HCEC 1CT (cell line): Measurements from ENCODE around the gene MRPL23.
A peak's percentile ranks its signal among the peaks of the same experiment; 100 is the strongest.

Experiments used
- DNase-seq: peaks from one replicate; pipeline ENCODE4 v3.0.0-alpha.2; 2017

The MRPL23 gene

GRCh38 chr11:1921574-1922141 is 25.5 kb upstream of the MRPL23 start:
- no peak for DNase-seq

- DNase-seq, result no peak
Measured at GRCh38 chr11:1922481-1923081, 24.6 kb upstream of the MRPL23 start.

GRCh38 chr11:1923201-1923956 is 23.8 kb upstream of the MRPL23 start:
- no peak for DNase-seq

DNA sequence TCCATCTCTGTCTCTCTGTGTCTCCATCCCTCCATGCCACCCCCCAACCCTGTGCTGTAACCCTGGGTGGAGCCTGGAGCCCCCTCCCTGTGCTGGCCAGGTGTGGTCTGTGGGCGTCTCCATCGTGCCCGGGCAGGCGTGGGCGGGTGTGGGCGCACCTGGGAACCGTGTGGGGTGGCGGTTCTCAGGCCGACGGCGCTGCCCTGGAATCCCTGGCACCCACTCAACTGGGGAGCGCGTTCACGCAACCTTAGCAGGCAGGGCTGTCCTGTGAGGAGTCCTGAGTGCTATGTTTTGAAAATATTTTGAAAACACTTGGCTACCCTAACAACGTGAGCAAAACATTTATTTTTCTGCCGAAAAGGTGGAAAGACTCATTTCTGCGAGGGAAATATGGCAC is 23.0 kb upstream of the MRPL23 start:
- no peak for DNase-seq

- no peak for DNase-seq
Measured at GRCh38 chr11:1924646-1925372, 22.3 kb upstream of the MRPL23 start.

DNA sequence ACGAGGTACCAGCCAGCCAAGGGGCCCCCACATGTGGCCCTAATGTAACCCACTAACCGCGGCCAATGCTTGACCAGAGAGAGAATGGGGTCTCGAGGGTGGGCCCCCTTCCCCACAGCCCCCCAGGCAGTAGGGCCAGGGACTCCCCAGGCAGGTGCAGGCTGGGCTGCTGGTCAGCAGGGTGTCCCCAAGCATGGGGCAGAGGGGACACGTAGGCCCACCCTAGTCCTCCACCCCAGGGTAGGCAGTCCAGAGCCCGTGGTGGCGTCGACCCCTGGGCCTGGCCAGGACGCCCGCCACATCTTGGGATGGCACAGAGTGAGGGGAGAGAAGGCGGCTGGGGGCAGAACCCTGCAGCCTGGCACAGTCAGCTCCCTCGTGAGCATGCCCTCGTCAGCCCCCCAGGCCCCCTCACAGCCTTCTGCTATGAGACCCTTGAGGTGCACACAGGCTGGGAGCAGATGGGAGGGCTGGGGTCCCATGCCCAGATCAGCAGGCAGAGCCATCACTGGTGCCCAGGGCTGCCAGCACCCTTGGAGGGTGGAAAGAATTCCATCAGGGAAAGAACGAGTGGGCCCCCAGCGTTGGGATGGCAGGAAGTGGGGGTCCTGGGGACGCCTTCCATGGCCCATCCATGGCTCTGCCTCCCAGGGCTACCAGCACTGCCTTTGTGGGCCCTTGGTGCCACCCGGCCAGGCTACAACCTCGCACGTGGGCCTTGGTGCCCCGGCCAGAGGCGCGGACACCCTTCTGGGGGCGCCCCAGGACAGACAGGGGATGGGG is 21.6 kb upstream of the MRPL23 start:
- no peak for DNase-seq

GRCh38 chr11:1926156-1927025 is 20.7 kb upstream of the MRPL23 start:
- DNase-seq, result no peak

- DNase-seq, result no peak
Measured at GRCh38 chr11:1927026-1927847, 19.9 kb upstream of the MRPL23 start.

GRCh38 chr11:1927848-1928469 is 19.2 kb upstream of the MRPL23 start:
- DNase-seq, result no peak

- no peak for DNase-seq
Measured at GRCh38 chr11:1928470-1928890, 18.7 kb upstream of the MRPL23 start.

DNA sequence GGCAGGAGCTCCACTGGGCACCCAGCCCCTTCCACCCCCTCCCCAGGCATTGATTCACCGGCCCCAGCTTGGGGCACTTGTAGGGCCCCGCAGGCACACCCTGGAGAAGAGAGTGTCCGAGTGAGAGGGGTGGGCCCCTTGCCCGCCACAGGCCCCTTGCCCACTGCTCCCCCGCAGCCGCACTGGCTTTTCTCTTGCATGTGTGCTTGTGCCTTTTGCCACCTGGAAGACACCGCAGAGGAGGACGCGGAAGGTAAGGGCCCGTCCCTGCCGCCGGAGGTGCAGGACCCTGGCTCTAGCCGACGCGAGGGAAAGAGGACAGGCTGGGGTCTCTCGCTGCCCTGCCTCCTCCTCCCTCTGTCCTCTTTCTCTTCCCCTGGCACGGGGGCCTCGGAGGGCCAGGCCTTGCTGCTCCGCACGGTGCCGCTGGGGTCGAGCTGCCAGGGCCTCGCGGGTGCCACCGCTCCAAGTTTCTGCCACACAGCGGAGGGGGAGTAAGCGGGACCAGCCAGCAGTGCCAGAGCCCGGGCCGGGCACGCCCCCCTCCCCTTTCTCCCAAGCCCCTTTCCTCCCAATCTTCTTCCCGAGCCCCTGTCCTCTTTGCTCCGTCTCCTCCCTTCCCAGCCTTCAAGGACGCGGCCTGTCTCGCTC is 18.1 kb upstream of the MRPL23 start:
- no peak for DNase-seq

DNA sequence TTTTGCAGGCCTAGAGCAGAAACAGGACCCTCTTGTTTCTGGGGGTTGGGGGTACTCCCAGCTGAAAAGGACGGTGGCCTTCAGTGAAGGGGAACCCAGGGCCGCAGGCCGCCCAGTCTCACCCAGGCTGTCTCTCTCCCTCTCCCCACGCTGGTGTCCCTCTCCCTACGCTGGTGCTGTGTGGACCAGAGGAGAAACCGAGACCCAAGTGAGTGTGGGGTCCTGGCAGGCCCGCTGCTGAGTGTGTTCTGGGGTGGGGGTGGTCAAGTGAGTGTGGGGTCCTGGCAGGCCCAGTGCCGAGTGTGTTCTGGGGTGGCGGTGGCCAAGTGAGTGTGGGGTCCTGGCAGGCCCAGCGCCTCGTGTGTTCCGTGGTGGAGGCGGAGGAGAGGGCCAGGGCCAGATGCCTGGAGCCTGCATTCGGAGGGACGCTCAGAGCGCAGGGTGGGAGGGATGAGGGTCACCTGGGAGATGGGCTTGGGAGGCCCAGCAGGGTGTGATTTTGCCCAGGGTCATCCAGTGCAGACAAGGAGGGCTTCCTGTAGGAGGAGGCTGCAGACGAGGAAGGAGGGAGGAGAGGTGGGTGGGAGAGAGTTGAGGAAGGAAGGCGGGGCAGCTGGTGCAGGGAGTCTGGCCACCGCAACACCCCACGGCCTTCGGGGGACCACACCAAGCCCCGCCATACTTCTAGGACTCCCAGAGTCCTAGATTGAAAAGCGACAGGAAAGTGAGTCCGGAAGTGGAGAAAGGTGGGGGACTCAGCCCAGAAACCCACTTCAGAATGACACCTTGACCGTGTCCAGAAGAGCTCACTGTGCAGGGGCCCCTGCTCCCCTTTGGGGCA is 17.3 kb upstream of the MRPL23 start:
- no peak for DNase-seq

GRCh38 chr11:1930462-1930830 is 16.7 kb upstream of the MRPL23 start:
- DNase-seq, result no peak

DNA sequence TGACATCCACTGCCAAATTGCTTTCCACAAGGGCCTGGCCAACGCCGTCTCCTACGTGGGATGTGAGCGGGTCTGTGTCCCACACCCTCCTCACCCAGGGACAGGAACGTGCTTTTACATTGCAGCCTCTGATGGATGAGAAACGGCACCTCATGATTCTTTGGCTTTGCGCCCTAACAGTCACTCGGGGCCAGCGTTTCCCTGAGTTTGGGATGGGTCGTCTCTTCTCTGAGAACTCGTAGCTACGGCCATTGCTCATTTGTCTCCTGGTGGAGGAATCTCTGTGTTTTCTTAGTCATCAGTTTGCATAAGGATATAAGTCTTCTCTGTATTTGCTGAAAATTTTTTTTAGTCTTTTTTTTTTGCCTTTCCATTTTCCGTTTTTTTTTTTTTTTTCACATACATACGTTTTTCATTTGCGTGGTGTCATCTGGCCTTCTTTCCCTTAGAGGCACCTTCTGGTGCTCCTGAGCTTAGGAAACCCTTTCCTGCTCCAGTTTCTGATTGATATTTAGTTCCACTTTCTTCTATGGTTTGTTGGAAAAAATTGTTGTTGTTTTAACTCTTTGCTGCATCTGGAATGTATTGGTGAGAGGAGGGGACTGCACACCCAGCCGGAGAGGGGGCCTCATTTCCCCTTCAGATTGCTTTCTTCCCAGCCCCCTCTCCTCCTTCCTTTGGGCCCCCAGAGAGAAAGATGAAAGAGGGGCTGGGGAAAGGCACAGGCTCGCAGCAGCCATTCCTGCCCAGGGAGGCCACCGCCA is 15.6 kb upstream of the MRPL23 start:
- DNase-seq, result peak; percentile 11

- no peak for DNase-seq
Measured at GRCh38 chr11:1932105-1932480, 15.0 kb upstream of the MRPL23 start.

- no peak for DNase-seq
Measured at GRCh38 chr11:1932681-1933080, 14.5 kb upstream of the MRPL23 start.

- no peak for DNase-seq
Measured at GRCh38 chr11:1933416-1934334, 13.5 kb upstream of the MRPL23 start.
